Fibroblast of villous mesenchyme (primary cell): ENCODE data around the gene GRIK4. TPM values are rescaled to one million over a fixed set of nuclear protein-coding genes. Genes with fewer than 3 reads are reported as not detected.

Experiments
- DNase-seq: peaks from one replicate; pipeline ENCODE4 v3.0.0-alpha.2; 2010; ENCODE audit warnings: low read depth
- H3K4me3 ChIP-seq: 2 replicates; pipeline ENCODE4 v1.5.1; 2011; ENCODE audit warnings: low read depth, mild to moderate bottlenecking, low read length
- total RNA-seq: library from RNA; depleted of rRNA; stranded (reverse); fragments of >200 nt; gene quantifications from 2 replicates; pipeline ENCODE4 v1.2.3, GENCODE V29; 2012
- TF ChIP-seq, protein P1 (sequence below): IDR thresholded peaks from 2 replicates; pipeline ENCODE4 v1.5.1; 2012; ENCODE audit warnings: low read depth, mild to moderate bottlenecking, low read length; ENCODE audit not compliant: insufficient read depth

GRIK4 gene
- total RNA-seq, 1 donor: under 0.01 TPM

DNA sequence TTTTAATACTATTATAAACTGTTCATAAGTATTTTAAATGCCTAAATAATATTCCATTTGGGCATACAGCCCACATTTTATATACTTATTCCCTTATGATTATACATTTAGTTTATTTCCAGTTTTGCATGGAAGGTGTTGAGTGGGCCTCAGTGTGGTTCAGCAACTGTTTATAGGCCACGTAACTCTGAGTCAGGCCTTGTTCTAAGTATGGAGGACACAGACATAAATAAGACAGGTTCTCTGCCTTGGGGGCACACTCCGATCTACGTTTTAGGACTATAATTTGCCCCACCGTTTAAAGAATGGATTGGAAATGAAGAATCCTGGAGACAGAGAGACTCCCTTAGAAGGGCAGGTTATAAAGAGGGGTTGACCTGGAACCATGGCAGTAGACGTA is 300.2 kb downstream of the GRIK4 start:
- no peak for DNase-seq
- no peak overlapping the region for H3K4me3 ChIP-seq
- TF ChIP-seq, protein P1, sequence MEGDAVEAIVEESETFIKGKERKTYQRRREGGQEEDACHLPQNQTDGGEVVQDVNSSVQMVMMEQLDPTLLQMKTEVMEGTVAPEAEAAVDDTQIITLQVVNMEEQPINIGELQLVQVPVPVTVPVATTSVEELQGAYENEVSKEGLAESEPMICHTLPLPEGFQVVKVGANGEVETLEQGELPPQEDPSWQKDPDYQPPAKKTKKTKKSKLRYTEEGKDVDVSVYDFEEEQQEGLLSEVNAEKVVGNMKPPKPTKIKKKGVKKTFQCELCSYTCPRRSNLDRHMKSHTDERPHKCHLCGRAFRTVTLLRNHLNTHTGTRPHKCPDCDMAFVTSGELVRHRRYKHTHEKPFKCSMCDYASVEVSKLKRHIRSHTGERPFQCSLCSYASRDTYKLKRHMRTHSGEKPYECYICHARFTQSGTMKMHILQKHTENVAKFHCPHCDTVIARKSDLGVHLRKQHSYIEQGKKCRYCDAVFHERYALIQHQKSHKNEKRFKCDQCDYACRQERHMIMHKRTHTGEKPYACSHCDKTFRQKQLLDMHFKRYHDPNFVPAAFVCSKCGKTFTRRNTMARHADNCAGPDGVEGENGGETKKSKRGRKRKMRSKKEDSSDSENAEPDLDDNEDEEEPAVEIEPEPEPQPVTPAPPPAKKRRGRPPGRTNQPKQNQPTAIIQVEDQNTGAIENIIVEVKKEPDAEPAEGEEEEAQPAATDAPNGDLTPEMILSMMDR: no peak

DNA sequence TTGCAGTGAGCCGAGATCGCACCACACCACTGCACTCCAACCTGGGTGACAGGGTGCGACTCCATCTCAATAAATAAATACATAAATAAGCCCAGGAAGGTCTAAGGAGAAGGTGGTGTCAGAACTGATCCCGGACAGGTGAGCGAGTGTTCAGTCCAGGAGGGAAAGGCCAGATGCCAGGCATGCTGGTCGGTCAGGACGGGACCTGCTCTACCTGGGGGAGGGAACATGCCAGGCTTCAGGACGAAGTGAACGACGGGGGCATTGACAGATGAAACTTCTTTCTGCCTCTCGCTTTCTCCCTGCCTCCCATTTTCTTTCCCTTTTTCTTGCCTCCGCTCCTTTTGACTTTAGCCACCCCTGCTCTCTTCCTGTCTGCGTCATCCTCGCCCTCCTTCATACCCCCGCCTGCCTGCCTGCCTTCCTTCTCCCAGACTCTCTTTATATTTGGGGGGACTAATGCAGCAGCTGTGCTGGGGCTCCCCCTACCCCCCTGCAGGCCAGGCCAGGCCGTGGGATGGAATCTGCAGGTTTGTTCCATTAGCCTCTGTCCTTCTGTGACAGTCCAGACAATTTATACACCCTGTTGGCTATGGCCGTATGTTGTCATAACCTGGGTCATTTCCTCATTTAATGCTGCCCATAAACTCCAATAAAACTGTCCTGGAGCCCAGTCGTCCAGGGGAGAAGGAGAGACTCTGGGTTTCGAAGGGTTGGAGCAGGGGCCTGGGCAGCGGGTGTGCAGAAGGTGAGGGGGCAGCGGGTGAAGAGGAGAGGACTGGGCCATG is 303.2 kb downstream of the GRIK4 start:
- H3K4me3 ChIP-seq: no peak overlapping the region
- TF ChIP-seq, protein P1: no peak
- no peak for DNase-seq

DNA sequence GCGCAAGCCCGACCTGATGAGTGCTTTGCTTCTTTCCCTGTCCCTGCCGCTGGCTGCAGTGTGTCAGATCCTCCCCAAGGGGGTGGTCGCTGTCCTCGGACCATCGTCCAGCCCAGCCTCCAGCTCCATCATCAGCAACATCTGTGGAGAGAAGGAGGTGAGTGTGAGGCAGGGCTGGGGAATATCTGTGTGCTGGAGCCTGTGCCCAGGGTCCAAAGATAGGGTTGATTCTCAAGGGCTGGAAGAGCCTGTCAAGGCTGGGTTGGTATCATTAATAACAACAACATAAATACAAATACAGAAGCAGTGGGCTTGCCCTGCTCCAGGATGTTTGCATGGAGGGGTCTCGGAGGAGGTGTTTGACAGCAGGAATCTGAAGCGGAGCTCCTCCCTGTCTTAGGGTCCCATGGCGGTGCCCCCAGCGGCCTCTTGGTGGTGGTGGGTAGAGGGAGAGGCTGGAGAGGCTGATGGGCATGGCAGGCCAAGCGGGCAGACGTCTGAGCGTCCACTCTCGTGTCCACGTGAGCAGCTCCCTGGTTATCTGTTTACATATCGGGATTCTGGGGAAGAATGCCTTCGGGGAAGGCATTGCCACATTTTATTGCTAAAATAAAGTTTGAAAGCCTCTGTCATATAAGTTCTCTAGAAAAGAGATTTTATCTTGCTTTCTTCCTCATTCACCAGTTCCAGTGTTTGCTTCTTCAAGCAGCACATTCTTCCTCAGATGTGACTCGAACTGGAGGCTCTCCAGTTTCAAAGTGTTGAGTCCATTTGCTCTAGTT is 304.0 kb downstream of the GRIK4 start:
- TF ChIP-seq, protein P1: no peak
- H3K4me3 ChIP-seq: no peak overlapping the region

DNA sequence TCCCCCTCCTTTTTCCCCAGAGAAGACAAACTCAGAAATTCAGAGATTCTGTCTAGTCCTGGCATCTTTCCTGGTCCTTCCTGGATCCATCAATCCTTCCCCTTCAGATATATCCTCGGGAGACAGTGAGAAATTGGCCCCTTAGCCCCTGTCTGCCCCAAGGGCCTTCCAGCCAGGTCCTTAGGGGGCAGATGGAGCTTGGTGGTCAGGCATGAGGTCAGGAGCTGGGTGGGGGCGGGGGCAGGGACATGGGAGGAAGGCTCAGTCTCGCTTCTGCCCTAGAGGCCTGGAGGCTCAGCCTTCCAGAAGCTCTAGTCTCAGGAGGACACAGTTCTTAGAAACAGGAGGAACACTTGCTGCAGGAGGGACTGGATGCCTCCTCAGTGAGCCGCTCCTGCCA is 304.6 kb downstream of the GRIK4 start:
- H3K4me3 ChIP-seq: no peak overlapping the region
- DNase-seq: no peak
- TF ChIP-seq, protein P1: no peak

More for the DNA sequence above, 304.0 kb downstream of the GRIK4 start:
- no peak for DNase-seq

DNA sequence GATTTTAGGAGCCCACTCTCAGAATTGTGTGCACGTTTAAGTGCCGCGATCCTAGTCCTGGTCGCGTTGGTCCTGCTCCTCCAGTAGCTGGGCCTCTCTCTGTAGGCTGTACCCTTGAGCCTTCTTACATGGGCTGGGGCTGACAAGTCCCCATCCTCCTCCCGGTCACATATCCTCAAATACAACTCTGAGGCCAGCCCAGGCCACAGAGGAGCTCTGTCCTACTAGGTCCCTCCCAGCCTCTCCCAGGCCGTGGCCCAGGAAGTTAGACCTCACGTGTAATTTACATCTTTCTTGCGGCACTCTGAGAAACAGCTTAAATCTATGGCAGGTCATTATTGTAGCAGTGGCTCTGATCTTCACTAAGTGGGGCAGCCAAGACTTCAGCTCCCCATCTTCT is 305.2 kb downstream of the GRIK4 start:
- TF ChIP-seq, protein P1: no peak
- no peak for DNase-seq
- no peak overlapping the region for H3K4me3 ChIP-seq

DNA sequence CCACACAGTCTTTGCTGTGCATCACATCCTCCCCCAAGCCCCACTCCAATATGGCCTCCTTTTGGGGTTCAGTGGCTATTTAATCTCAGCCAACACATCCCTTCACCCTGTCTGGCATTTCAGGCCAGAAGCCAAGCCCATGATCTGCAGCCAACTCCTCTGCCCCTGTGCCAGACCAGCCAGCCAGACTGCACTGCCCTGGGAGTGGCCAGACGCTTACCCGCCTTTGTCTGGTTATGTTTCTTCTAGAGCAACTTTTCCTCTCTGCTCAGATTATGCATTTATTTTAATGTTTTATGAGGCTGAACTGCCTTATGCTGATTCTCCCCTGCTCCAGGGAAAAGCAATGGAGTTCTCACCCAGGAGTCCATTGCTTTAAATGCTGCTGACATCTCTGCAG is 305.6 kb downstream of the GRIK4 start:
- TF ChIP-seq, protein P1: no peak
- no peak for DNase-seq
- H3K4me3 ChIP-seq: no peak overlapping the region
